IPS-NIHi7 (cell line): ENCODE measurements around the gene NID2.
A peak's percentile ranks its signal among the peaks of the same experiment; 100 is the strongest.

Experiments
- DNase-seq: peaks from one replicate; pipeline ENCODE4 v3.0.0; 2012; ENCODE audit warnings: mixed read lengths; ENCODE audit errors: extremely low spot score

Gene NID2

DNA sequence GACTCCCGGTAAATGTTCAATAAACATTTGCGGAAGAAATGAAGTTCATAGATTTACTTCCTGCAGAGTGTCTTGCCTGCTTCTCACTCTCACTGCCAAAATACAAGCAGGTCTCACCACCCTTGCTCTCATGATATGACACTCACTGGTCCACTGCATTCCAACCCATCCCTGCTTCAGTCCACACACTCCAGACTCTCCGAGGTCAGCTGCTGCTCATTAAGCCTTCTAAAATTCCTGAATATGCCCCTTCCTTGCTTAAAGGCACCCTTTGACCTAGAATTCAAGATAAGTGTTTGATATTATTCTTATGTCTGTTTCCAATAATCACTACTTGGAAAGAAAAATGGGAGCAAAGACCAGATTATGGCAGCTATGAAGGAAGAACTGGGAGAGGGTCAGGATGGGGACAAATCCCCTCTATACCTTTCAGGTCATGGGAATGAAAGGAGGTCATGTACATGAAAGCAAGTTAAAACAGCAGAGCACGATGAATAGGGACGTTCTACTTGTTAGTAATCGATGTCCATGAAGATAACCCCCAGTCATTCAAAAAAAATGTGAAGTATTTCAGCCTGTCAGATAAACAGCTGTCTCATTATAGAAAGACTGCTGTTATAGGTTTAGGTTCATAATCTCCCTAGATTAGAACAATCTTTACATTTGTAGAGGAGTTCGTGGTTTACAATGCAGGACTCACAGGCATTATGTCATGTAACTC is 10.5 kb upstream of the NID2 start:
- DNase-seq: no peak

DNA sequence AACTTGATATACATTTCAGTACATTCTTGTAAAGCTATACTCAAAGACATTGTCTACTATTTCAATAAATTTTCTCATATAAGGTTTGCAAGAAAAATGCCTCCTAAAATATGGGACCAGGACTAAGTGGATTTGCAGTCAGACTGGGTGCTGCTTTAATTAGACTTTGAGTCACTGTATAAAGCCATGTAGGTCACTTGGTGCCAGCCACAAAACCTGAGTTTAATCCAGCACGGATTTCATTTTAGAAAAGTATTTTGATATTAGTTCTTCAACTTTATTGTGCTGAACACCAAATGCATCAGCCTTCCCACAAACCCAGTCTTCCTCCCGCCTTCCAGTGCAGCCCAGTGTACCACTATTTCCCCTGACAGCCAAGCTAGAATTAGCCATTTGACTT is 9.9 kb upstream of the NID2 start:
- DNase-seq: no peak

DNA sequence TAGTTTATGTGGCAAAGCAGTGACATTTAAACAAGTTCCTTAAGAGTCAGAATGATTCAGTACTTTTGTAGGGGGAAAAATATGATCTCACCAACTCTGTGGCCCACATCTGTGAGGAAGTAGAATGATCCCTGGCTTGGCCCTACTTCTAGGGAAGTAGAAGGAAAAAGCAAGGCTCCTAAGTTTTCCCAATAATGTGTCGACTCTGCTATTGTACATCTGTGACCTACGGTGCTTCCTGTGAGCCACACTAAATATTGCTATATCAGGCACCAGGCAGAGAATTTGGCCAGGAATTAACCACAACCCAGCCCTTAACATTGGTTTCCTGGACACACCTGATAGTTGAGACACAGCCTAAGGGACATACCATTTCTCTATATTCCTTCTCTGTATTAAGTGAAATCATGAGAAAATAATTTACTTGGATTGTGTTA is 9.3 kb upstream of the NID2 start:
- DNase-seq: no peak

DNA sequence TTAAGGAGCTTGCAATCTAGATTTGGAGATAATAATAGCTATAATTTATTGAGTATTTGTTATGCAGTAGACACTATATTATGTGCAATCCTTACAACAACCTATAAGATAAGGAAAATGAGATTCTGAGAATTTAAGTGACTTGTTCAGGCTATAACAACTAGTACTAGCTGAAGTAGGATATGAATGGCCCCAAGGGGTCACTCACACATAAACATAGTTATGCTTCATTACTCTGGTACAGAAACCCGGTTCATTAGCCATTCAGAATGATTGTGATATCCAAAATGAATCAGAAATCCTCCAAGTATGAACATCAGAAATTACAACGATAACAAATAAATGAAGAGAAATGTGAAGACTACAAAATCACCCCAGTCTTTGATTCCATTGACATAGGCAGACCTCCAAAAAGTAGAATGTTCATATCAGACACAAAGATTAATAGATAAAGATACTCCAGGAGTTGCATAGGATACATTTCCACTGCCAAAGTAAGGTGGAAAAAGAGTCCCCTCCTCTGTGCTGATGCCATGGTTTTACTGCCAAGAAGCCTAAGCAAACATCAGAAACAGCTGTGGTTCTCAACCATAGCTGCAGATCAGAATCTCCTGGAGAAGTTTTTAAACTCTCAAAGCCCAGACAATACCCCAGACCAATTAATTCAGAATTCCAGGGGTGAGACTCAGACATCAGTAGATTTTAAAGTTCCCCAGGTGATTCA is 8.6 kb upstream of the NID2 start:
- no peak for DNase-seq

DNA sequence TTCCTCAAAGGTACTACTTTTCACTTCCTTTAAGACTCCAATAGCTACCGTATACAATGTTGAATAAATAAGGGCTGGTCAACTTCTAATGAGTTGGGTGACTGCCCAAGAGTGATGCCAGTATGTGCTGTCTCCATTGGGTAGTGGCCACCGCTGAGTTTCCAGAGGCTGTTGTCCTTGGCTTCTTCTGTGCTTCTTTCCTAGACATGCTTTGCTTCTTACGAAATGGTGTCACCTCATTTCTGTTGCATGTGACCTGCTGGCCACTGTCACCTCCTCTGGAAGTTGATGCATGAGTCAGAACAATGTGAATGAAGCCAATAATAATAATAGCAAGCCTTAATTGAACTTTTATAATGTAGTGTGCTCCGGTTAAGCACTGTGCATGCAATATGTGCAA is 7.5 kb upstream of the NID2 start:
- DNase-seq: no peak

DNA sequence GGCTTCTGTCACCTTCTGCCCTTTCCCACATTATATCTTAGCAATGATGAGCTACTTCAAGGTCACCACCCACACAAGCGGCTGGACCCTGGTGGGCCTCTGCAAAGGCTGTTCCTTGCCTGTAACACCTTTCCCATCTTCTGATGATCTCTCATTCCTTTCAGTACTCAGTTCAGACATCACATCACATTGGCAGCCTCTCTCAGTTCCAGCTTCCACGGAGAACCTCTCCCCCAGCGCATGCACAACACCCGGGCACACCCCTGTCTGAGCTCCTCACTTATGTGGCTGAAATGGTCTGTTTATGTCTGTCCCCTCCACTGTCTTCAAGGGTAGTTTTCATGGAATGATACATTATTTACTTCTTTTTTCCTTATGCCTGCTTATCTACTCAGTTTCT is 6.5 kb upstream of the NID2 start:
- no peak for DNase-seq

DNA sequence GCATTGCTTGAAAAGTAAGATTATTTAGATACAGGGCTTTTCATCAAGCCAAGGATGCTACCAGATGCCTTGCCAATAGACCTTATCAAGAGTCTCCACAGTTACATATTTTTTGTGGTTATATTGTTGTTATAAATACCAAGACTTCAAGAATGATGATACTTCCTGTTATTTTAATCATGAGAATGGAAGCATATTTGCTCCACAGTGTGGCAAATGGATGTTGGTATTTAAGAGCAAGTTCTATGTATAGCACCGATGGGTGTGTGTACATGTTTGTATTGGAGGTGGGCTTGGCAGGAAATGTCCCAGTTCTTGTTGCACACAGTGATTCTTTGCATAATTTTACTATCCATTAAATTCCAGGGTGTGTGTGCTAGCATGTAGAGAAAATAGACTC is 4.4 kb upstream of the NID2 start:
- DNase-seq: no peak

DNA sequence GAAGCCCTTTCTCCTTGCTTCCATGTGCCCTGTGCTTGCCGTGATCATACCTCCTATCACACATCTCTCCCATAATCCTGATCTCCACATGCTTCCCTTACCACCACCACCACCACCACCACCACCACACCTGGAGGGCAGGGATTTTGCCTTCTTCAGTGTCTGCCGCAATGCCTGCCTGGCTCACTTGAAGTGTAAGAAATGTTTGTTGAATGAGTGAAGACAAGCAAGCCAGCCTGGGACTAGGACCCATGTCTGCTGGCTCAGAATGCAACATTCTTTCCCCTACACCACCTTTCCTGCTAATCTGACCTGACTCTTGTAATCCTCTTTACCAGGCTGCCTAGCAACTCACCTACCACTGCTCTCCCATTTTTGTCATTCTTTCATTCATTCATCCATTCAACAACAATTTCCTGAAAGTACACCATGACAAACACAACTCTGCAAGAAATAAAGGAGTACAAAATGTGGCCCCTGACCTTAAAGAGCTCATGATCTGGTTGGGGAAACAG is 3.5 kb upstream of the NID2 start:
- DNase-seq: no peak

DNA sequence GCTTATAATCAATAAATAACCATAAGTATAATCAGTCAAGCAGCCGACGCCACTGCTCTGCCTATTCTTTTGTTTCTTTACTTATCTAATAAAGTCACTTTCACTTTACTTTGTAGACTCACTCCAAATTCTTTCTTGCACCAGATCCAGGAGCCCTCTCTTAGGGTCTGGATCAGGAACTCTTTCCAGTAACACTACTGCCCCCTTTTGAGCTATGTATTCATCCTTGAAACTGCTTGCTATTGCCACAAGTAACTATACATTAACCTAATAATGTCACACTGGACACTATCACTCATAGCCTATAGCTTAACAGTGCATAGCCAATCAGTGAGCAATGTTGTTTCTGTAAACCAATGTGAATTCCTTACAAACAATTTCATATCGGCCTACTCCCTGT is 2.8 kb upstream of the NID2 start:
- DNase-seq: no peak

DNA sequence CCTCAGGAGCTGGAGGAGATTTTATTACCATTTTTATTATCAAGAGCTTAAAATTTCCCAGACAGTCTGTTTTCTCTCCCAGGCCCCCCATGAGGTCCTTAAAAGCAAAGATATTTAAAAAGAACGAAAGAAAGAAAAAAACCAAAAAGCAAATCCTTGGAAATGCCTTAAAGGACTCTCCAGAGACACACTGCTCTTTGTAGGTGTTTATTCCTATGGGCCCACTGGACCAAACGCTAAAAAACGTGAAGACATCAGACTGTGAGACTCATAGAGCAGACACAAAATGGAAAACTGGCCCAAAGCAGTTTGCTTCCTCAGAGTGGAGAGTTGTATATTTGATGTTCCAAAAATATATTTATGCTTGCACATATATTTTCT is 1.2 kb upstream of the NID2 start:
- DNase-seq: no peak

DNA sequence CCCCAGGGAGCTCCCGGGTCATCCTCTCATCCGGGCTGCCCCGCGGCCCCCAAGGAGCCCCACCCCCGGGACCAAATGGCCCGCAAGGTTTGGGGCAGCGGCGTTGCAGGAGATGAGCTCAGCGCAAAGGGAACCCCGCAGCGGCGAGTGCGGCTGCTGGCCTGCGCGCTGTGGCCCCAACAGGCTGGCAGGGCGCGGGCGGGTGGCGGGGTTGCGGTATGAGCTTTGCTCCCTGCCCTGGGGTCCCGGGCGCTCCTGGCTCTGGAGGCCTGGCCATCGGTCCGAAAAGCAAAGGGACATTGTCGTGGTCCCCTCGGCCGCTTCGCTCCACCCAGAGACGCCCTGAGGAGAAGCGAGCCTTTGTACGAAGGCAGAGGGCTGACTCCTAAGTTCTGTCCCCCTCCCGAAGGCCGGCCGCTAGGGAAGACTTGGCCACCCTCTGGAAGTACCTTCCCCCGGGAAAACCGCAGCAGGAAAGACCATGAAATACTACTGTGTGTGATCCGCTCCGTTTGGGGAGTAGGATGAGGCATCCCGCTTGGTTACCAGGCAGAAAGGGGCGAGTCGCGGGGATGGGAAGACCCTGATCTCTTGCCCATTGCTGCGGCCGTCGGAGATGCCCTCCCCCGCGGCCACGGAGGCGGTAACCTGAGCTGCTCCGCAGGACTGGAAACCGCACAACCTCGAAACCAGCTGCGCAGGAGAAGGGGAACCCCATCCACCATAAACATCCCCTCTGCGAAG is 620 bp upstream of the NID2 start:
- DNase-seq: peak; percentile 21

DNA sequence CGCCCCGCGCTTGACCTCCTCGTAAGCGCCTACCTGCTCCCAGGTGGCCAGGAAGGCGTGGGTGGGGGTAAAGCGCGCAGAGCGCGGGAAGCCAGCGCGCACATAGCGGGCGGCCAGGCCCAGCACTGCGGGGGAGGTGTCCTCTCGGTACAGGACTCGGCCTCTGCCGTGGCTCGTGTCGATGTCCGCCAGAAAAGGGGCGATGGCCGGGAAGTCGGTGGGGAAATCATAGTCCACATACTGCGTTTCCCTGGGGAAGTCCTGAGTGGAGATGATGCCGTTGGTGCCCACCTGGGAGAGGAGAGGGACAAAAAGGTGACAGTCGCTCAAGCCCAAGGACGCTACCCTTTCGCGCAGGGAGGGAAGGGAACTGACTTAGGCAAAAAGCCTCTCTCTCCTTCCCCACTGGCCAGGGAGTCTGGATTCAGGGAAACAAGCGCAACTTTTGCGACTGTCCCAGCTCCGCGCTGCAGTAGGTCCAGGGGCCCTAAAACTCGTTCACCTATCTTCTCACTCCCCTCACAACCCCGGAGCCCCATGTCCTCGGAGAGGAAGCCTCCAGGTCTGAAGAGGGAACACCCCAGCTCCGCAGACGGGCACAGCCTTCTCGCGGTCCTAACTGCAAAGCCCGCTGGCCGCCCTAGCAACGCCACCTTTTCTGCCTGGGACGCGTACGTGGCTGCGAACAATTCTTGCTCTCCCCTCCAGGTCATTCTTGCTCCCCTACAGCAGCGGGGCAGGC is 815 bp downstream of the NID2 start:
- peak; percentile 31 for DNase-seq

DNA sequence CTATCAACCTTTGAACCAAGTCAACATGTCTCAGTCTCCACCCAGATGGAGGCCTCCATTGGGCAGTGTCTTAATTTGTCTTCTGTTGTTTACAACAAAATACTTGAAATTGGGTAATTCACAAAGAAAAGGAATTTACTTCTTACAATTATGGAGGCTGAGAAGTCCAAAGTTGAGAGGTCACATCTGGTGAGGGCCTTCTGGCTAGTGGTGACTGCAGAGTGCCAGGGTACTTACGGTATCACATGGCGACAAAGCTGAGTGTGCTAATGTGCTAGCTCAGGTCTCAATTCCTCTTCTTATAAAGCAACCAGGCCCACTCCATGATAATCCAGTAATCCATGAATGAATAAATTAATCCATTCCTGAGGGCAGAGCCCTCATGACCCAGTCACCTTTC is 4.7 kb downstream of the NID2 start:
- DNase-seq: no peak

DNA sequence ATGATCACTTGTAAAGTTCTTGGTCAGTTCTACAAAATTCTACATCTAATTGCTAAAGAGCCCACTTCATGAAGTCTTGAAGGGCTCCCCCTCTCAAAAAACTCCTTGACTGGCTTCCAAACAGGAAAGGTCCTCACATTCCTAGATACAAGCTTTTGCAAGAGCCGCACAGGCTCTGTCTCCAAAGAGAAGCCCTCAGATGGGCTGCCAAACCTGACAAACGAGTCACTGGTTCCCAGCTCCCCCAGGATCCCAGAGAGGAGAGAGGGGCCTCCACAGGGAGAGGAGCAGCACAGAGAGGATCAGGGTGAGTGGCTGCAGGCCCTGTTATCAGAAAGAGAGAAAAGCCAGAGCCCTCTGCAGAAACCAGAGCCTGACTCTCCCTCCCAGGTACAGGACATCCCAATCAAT is 5.8 kb downstream of the NID2 start:
- DNase-seq: peak; percentile 27

DNA sequence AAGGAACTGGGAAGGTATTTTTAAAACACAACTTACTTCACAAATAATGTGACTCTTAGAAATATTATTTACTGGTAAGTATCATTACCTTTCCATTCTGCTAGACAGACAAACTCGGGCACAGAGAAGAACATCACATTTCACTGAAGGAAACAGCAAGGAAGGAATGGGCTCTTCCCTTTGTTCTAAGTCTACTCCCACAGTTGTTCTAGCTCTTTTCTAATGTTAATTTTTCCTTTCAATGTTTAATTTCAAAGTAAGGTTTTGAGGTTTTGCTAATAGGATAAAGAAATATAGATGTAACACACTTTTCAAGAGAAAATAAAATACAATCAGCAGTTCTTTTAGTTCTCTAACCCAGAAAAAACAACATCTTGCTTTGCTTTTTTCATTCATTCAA is 7.0 kb downstream of the NID2 start:
- no peak for DNase-seq

DNA sequence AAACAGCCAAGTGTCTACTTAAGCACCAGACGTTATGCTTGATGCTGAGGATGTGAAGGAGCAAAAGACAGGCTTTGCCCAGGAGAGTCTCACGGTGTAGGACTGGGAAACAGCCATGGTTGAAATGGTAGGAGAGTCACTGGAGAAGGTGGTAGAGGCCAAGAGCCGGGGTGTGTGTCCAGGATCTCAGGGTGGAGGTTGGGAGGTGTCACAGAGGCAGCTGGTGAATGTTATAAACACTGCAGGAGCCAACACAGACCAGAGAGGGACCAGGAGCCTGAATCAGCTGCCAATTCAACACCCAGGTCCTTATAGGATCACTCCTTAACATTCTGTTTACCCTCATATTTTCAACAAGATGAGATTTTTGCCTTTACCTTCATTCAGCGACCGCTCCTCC is 7.5 kb downstream of the NID2 start:
- no peak for DNase-seq

DNA sequence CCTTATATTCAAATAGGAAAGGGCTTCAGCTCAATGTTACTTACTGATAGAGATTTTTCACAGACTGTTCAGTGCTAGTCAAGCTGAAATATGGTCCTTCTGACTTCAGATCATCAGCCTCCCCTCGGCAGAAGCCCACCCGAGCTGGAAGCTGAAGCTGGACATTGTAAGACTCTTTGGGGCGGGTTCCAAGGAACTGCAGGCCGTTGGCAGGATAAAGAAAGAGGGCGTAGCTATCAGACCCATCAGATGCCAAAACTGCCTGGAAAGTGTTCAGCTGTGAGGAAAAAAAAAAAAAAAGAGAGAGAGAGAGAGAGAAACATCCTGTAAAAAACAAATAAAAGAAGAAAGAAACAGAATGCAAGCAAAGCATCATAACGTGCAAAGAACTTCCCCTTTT is 8.8 kb downstream of the NID2 start:
- no peak for DNase-seq

DNA sequence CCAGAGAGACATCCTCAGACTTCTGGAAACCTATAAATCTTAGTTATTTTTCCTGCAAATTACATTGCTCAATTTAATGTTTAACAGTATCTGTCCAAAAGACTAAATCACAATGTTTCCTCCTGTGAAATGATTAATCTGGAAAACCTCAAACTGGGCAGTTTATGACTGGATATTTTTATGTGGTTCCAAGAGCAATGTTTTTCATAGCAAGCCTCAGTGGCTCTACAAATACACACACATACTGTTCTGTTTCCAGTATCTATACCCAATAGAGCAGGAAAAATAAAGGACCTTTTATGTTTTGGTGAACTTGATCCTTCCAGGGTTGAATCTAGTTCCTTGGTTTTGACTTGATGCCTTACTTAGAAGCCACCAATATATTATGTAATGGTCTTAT is 9.2 kb downstream of the NID2 start:
- no peak for DNase-seq

DNA sequence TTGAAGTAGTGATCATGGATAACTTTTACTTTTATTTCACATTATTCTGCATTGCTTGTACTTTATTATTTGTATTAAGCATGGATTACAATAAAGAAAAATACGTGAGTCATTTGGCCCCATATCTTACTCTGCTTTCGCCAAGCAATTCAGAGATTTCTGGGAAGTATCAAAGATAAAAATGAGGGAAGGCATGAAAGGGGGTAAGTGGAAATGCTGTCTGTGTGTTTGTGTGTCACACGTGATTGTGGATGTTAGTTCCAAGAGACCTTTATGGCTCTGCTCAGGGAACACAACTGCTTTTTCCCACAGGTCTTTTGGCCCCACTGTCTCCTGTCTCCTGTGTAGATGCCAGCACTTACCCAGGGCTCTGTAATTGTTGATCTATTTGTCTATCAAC is 10.5 kb downstream of the NID2 start:
- no peak for DNase-seq

DNA sequence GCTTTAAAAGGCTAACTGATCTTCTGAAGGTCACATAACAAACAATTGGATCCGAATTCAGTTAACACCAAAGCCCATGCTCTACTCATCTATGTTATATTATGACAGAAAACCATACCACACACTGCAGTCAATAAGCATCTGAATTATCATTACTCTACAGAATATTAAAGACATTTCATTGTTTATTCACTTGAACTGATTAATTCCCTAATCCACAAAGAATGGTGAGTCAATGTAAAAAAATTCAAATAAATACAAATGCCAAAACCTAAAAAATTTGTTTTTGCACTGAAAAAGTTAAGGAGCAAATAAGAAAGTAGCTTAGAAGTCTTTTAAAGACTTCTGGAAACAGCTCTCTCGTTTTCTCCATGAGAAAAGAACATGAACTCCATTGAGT is 13.7 kb downstream of the NID2 start:
- no peak for DNase-seq

DNA sequence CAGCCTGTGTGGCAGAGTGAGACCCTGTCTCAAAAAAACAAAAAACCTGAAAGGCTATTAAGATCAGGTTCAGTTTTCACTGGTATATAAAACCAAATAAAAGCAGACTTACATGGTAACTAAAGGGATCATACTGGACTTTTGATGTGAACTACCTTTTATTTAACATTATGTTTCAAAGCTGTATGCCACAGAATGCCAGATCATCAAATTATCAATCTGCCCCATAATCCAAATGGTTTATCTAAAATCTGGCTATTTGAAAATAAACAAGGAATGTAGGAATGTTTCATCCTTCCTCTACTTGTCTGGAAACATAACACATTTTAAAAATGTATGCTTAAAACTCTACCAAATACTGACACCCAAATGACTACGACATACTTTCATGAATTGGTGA is 14.2 kb downstream of the NID2 start:
- no peak for DNase-seq

DNA sequence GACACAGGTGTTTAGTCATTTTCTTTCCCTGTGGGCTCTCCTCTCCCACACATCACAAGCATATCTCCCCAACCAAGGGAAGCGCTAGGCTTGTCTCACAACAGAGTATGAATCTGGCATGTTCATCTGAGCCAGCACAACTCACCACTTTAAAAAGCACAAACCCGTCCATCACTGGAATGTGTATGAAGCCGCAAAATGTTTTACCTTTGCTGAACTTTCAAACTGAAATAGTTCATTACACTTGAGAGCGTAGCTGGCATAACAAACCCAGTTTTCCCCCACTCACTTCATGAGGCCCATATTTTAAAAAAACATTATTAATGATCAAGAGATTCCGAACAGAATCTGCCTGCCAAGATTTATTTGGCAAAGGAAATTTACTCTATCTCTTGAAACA is 15.8 kb downstream of the NID2 start:
- DNase-seq: no peak
